DOHH2 (cell line): ENCODE measurements around the gene SCFD2.

Source experiments
- H3F3A ChIP-seq: fragments of 200-600 bp; sonication (generic), shearing (Covaris generic); 2 replicates; pipeline ENCODE4 v1.6.0; 2016; ENCODE audit warnings: antibody characterized with exemption, mild to moderate bottlenecking; ENCODE audit not compliant: control insufficient read depth, insufficient read depth
- H3K27ac ChIP-seq: fragments of 200-600 bp; sonication (generic); 2 replicates; pipeline ENCODE4 v1.5.1; 2014; ENCODE audit warnings: low read depth, mild to moderate bottlenecking, low read length, moderate library complexity
- H3K27me3 ChIP-seq: fragments of 200-600 bp; sonication (generic); 2 replicates; pipeline ENCODE4 v1.6.1; 2014; ENCODE audit warnings: mild to moderate bottlenecking, low read length, mixed read lengths; ENCODE audit not compliant: control insufficient read depth
- H3K36me3 ChIP-seq: fragments of 200-600 bp; sonication (generic); 2 replicates; pipeline ENCODE4 v1.6.1; 2014; ENCODE audit warnings: mild to moderate bottlenecking, low read length, moderate library complexity, mixed read lengths; ENCODE audit not compliant: control insufficient read depth
- H3K4me1 ChIP-seq: fragments of 200-600 bp; sonication (generic); 2 replicates; pipeline ENCODE4 v1.6.1; 2014; ENCODE audit warnings: mild to moderate bottlenecking, low read length, mixed read lengths; ENCODE audit not compliant: control insufficient read depth
- H3K4me2 ChIP-seq: fragments of 200-600 bp; sonication (generic); 2 replicates; pipeline ENCODE4 v1.6.0; 2014; ENCODE audit warnings: mild to moderate bottlenecking, low read length, moderate library complexity
- H3K4me3 ChIP-seq: fragments of 200-600 bp; sonication (generic); 2 replicates; pipeline ENCODE4 v1.5.1; 2014; ENCODE audit warnings: mild to moderate bottlenecking, low read length, mixed read lengths
- H3K79me2 ChIP-seq: fragments of 200-600 bp; sonication (generic); 2 replicates; pipeline ENCODE4 v1.6.1; 2014; ENCODE audit warnings: mild to moderate bottlenecking, low read length, mixed read lengths; ENCODE audit not compliant: control insufficient read depth
- H3K9me2 ChIP-seq: fragments of 200-600 bp; sonication (generic); replicated peaks from 2 replicates; pipeline ENCODE4 v1.6.1; 2014; ENCODE audit warnings: mild to moderate bottlenecking, low read length, mixed read lengths; ENCODE audit not compliant: control insufficient read depth
- H3K9me3 ChIP-seq: fragments of 200-600 bp; sonication (generic); 2 replicates; pipeline ENCODE4 v1.6.1; 2014; ENCODE audit warnings: antibody characterized with exemption, low read length, mixed read lengths; ENCODE audit not compliant: control insufficient read depth, insufficient read depth
- H4K20me1 ChIP-seq: fragments of 200-600 bp; sonication (generic); 2 replicates; pipeline ENCODE4 v1.6.0; 2014; ENCODE audit warnings: low read depth, mild to moderate bottlenecking, antibody characterized with exemption, low read length, moderate library complexity; ENCODE audit not compliant: control insufficient read depth, insufficient read depth
- EZH2phosphoT487 ChIP-seq: fragments of 200-600 bp; sonication (generic); IDR thresholded peaks from 2 replicates; pipeline ENCODE4 v1.6.1; 2017; ENCODE audit warnings: borderline replicate concordance, mild to moderate bottlenecking, antibody characterized with exemption, low read length, moderate library complexity, mixed read lengths
- TF ChIP-seq, protein P1 (sequence below): fragments of 200-600 bp; sonication (generic); IDR thresholded peaks from one replicate; pipeline ENCODE4 v1.5.1; 2014; ENCODE audit warnings: antibody characterized with exemption, mild to moderate bottlenecking, low read depth, low read length; ENCODE audit not compliant: poor library complexity, severe bottlenecking

SCFD2 gene

DNA sequence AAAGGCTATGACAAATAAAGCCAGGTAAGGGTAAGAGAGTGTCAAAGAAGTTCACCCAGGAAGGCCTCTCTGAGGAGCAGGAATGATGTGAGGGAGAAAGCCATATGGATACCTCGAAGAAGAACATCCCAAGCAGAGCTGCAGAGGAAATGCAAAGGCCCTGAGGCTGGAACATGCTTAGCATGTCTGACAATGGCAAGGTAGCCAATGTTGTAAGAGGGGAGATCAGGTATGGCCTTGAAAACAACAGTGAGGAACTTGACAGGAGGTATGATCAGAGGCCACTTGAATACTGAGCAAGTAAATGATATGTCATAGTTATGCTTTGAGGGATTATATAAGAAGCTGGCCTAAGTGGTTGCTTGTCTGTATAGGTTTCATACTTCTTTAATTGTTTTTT, 3.8 kb downstream of the SCFD2 start:
- H4K20me1 ChIP-seq: no peaks in the 10 kb centered on the region; the same call in 1 of the 2 replicates
- H3K4me3 ChIP-seq: peak overlapping the region; percentile 22
- peaks cover 34% of the 10 kb centered on the region for H3K4me1 ChIP-seq
- H3K9me3 ChIP-seq: no peaks in the 10 kb centered on the region
- H3K79me2 ChIP-seq: peaks cover 86% of the 10 kb centered on the region
- H3K4me2 ChIP-seq: peak overlapping the region; percentile 82
- H3K27ac ChIP-seq: no peak overlapping the region
- H3K9me2 ChIP-seq: no peaks in the 10 kb centered on the region
- H3F3A ChIP-seq: no peaks in the 10 kb centered on the region
- H3K36me3 ChIP-seq: peaks cover 34% of the 10 kb centered on the region
- TF ChIP-seq, protein P1, sequence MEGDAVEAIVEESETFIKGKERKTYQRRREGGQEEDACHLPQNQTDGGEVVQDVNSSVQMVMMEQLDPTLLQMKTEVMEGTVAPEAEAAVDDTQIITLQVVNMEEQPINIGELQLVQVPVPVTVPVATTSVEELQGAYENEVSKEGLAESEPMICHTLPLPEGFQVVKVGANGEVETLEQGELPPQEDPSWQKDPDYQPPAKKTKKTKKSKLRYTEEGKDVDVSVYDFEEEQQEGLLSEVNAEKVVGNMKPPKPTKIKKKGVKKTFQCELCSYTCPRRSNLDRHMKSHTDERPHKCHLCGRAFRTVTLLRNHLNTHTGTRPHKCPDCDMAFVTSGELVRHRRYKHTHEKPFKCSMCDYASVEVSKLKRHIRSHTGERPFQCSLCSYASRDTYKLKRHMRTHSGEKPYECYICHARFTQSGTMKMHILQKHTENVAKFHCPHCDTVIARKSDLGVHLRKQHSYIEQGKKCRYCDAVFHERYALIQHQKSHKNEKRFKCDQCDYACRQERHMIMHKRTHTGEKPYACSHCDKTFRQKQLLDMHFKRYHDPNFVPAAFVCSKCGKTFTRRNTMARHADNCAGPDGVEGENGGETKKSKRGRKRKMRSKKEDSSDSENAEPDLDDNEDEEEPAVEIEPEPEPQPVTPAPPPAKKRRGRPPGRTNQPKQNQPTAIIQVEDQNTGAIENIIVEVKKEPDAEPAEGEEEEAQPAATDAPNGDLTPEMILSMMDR: no peak
- TF ChIP-seq EZH2phosphoT487: no peak
- no peaks in the 10 kb centered on the region for H3K27me3 ChIP-seq

DNA sequence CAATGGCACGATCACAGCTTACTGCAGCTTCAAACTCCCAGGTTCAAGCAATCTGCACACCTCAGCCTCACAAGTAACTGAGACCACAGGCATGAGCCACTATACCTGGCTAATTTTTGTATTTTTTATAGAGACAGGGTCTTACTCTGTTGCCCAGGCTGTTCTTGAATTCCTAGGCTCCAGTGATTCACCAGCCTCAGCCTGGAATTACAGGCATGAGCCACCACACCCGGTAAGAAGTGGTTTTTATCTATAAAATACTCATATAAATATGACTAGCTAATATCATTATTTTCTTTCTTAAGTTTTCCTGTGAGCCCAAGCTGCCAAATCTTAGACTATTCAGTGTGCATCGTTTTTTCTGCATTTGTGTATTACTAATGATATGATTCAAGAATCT, 4.4 kb downstream of the SCFD2 start:
- Histone ChIP-seq H3K79me2 (peaks cover 92% of the 10 kb centered on the region), H3F3A (no peaks in the 10 kb centered on the region), H4K20me1 (no peaks in the 10 kb centered on the region; the same call in 1 of the 2 replicates), H3K27me3 (no peaks in the 10 kb centered on the region), H3K4me2 (peak overlapping the region; percentile 23), H3K9me2 (no peaks in the 10 kb centered on the region), H3K4me1 (peaks cover 27% of the 10 kb centered on the region), H3K9me3 (no peaks in the 10 kb centered on the region), H3K36me3 (peaks cover 34% of the 10 kb centered on the region), H3K27ac (no peak overlapping the region), H3K4me3 (no peak overlapping the region; the same call in 1 of the 2 replicates)
- TF ChIP-seq, protein P1: no peak
- TF ChIP-seq EZH2phosphoT487: no peak

DNA sequence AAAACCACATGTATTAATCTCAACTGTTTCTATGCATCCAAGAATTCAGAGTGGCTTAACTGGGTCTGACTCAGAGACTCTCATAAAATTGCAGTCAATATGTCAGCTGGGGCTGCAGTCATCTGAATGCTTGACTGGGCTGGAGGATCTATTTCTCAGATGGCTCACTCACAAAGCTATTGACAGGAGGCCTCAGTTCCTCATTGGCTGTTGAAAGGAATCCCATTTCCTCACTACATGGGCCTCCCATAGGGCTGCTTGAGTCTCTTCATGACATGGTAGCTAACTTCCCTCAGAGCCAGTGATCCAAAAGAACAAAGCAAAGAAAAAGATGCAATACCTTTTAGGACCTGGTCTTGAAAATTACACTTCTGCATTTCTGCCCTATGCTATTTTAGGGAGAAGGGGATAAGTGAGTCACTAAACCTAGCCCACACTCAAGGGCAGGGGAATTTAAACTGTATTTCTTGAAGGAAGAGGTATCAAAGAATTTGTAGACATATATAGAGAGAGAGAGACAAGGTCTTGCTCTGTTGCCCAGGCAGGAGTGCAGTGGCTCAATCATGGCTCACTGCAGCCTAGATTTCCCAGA, 9.8 kb downstream of the SCFD2 start:
- Histone ChIP-seq H3K9me2 (no peaks in the 10 kb centered on the region), H3K4me2 (no peak overlapping the region), H3K4me3 (no peak overlapping the region), H3K36me3 (peaks cover 46% of the 10 kb centered on the region), H3F3A (no peaks in the 10 kb centered on the region), H3K79me2 (peaks cover 67% of the 10 kb centered on the region), H3K4me1 (peaks cover 9% of the 10 kb centered on the region), H4K20me1 (no peaks in the 10 kb centered on the region), H3K27ac (no peak overlapping the region), H3K27me3 (no peaks in the 10 kb centered on the region), H3K9me3 (peaks cover 5% of the 10 kb centered on the region; the same call in 1 of the 2 replicates)
- TF ChIP-seq EZH2phosphoT487: no peak
- TF ChIP-seq, protein P1: no peak
